IMR-90 (cell line): ENCODE results near the gene PKD1. TPM values are rescaled to one million over a fixed set of nuclear protein-coding genes. Genes with fewer than 3 reads are reported as not detected.

Experiments used
- ATAC-seq: fragments of 200-7000 bp; cut with Tn5 transposase; 2 replicates; pipeline ENCODE4 v1.9.1; 2020; ENCODE audit warnings: low read depth, mild to moderate bottlenecking, moderate library complexity
- BruUV-seq: library from RNA; stranded (reverse); fragments of 400-500 nt; replicated peaks from 2 replicates; lab custom pipeline; 2021; lab: Mats Ljungman, UMichigan
- CTCF ChIA-PET: fragments of 300-600 bp; formaldehyde crosslinking; extraction: SDS; loops from one replicate; lab custom pipeline; 2021; ENCODE audit warnings: antibody characterized with exemption; lab: Yijun Ruan, JAX
- POLR2A ChIA-PET: fragments of 300-600 bp; sonication (Branson Sonifier 250); formaldehyde crosslinking; loops from one replicate; lab custom pipeline; 2022; ENCODE audit warnings: antibody characterized with exemption; ENCODE audit not compliant: unreplicated experiment; lab: Charles Lee
- DNase-seq: peaks from one replicate; pipeline ENCODE4 v3.0.0; 2013
- H2AFZ ChIP-seq: replicated peaks from 2 replicates; pipeline ENCODE3; 2013; ENCODE audit warnings: low read length, mild to moderate bottlenecking; ENCODE audit not compliant: poor library complexity
- H2AK5ac ChIP-seq: 2 replicates; pipeline ENCODE4 v1.6.1; 2013; ENCODE audit warnings: low read depth, low read length, inconsistent platforms
- H2AK9ac ChIP-seq: replicated peaks from 2 replicates; pipeline ENCODE3; 2013; ENCODE audit warnings: mild to moderate bottlenecking, low read depth, low read length, moderate library complexity; ENCODE audit not compliant: poor library complexity
- H2BK120ac ChIP-seq: 2 replicates; pipeline ENCODE4 v1.6.1; 2013; ENCODE audit warnings: low read depth, low read length, inconsistent platforms
- H2BK15ac ChIP-seq: 3 replicates; pipeline ENCODE4 v1.6.1; 2013; ENCODE audit warnings: low read depth, low read length, inconsistent platforms
- H2BK20ac ChIP-seq: 2 replicates; pipeline ENCODE4 v1.6.1; 2013; ENCODE audit warnings: low read depth, mild to moderate bottlenecking, inconsistent platforms, low read length, moderate library complexity
- H2BK5ac ChIP-seq: 2 replicates; pipeline ENCODE4 v1.6.1; 2013; ENCODE audit warnings: mild to moderate bottlenecking, low read depth, low read length, inconsistent platforms; ENCODE audit not compliant: poor library complexity, severe bottlenecking
- H3K14ac ChIP-seq: replicated peaks from 2 replicates; pipeline ENCODE4 v1.6.1; 2013; ENCODE audit warnings: low read depth, low read length, inconsistent platforms
- H3K18ac ChIP-seq: 2 replicates; pipeline ENCODE4 v1.6.1; 2013; ENCODE audit warnings: low read depth, low read length, control low read depth
- H3K23ac ChIP-seq: 2 replicates; pipeline ENCODE4 v1.6.1; 2013; ENCODE audit warnings: low read depth, low read length, inconsistent platforms
- H3K27ac ChIP-seq: 2 replicates; pipeline ENCODE4 v1.5.1; 2013; ENCODE audit warnings: mild to moderate bottlenecking, control low read depth, low read length; ENCODE audit not compliant: insufficient read depth
- H3K27me3 ChIP-seq: 2 replicates; pipeline ENCODE4 v1.6.1; 2013; ENCODE audit warnings: low read length; ENCODE audit not compliant: control insufficient read depth, insufficient read depth
- H3K36me3 ChIP-seq: 2 replicates; pipeline ENCODE4 v1.6.1; 2013; ENCODE audit warnings: low read length, mixed read lengths; ENCODE audit not compliant: control insufficient read depth, insufficient read depth
- H3K4ac ChIP-seq: 2 replicates; pipeline ENCODE4 v1.6.1; 2013; ENCODE audit warnings: low read depth, low read length, inconsistent platforms
- H3K4me1 ChIP-seq: 2 replicates; pipeline ENCODE4 v1.6.1; 2013; ENCODE audit warnings: low read length, mixed read lengths; ENCODE audit not compliant: control insufficient read depth, insufficient read depth
- H3K4me2 ChIP-seq: 2 replicates; pipeline ENCODE4 v1.6.1; 2013; ENCODE audit warnings: low read depth, mild to moderate bottlenecking, control low read depth, low read length, moderate library complexity
- H3K4me3 ChIP-seq: 2 replicates; pipeline ENCODE4 v1.5.1; 2013; ENCODE audit warnings: low read depth, mild to moderate bottlenecking, control low read depth, low read length, moderate library complexity; ENCODE audit not compliant: insufficient read depth
- H3K56ac ChIP-seq: 2 replicates; pipeline ENCODE4 v1.6.1; 2013; ENCODE audit warnings: low read length, inconsistent platforms; ENCODE audit not compliant: insufficient read depth; ENCODE audit errors: extremely low read depth
- H3K79me1 ChIP-seq, 2 experiments: 2 replicates each; pipeline ENCODE4 v1.6.1; 2013; ENCODE audit warnings: low read length in 2 of 2, inconsistent platforms in 1 of 2, low read depth in 1 of 2
- H3K9ac ChIP-seq: 2 replicates; pipeline ENCODE4 v1.6.1; 2013; ENCODE audit warnings: low read depth, low read length, control low read depth
- H3K9me1 ChIP-seq: 2 replicates; pipeline ENCODE4 v1.6.1; 2013; ENCODE audit warnings: low read length, inconsistent platforms; ENCODE audit not compliant: insufficient read depth
- H3K9me3 ChIP-seq: 2 replicates; pipeline ENCODE4 v1.6.1; 2013; ENCODE audit warnings: low read length; ENCODE audit not compliant: control insufficient read depth, insufficient read depth
- H4K20me1 ChIP-seq: 2 replicates; pipeline ENCODE4 v1.6.1; 2013; ENCODE audit warnings: low read length, inconsistent platforms; ENCODE audit not compliant: insufficient read depth
- H4K5ac ChIP-seq: 2 replicates; pipeline ENCODE4 v1.6.1; 2013; ENCODE audit warnings: mild to moderate bottlenecking, low read depth, low read length, control low read depth
- H4K8ac ChIP-seq, 2 experiments: 2 replicates each; pipeline ENCODE4 v1.6.1; 2013; ENCODE audit warnings: low read depth in 2 of 2, low read length in 2 of 2, control low read depth in 1 of 2, inconsistent platforms in 1 of 2
- H4K91ac ChIP-seq: 2 replicates; pipeline ENCODE4 v1.6.1; 2013; ENCODE audit warnings: low read depth, low read length, inconsistent platforms; ENCODE audit not compliant: insufficient read depth
- BHLHE40 ChIP-seq: fragments of 150-350 bp; IDR thresholded peaks from 2 replicates; pipeline ENCODE4 v1.6.1; 2016; ENCODE audit warnings: mild to moderate bottlenecking, low read depth, low read length
- CEBPB ChIP-seq: IDR thresholded peaks from 2 replicates; pipeline ENCODE4 v1.6.1; 2012; ENCODE audit warnings: low read depth, low read length, improper control_type of control experiment
- CHD1 ChIP-seq: IDR thresholded peaks from 2 replicates; pipeline ENCODE4 v1.6.1; 2012; ENCODE audit warnings: low read depth, low read length, improper control_type of control experiment
- CTCF ChIP-seq: conservative IDR thresholded peaks from 2 replicates; pipeline ENCODE4 v1.5.1; 2012; ENCODE audit warnings: mild to moderate bottlenecking, low read depth, low read length, improper control_type of control experiment
- FOS ChIP-seq: fragments of 150-350 bp; IDR thresholded peaks from 2 replicates; pipeline ENCODE4 v1.6.1; 2016; ENCODE audit warnings: low read depth, low read length
- MAFK ChIP-seq: IDR thresholded peaks from 2 replicates; pipeline ENCODE4 v1.6.1; 2012; ENCODE audit warnings: low read depth, low read length, improper control_type of control experiment
- MXI1 ChIP-seq: IDR thresholded peaks from 2 replicates; pipeline ENCODE4 v1.6.1; 2012; ENCODE audit warnings: low read depth, mild to moderate bottlenecking, low read length, moderate library complexity, borderline replicate concordance
- NFE2L2 ChIP-seq: fragments of 150-350 bp; IDR thresholded peaks from 2 replicates; pipeline ENCODE4 v1.6.1; 2016; ENCODE audit warnings: low read depth, mild to moderate bottlenecking, low read length
- POLR2A ChIP-seq: IDR thresholded peaks from 2 replicates; pipeline ENCODE4 v1.6.1; 2012; ENCODE audit warnings: mild to moderate bottlenecking, low read depth, low read length
- RCOR1 ChIP-seq: IDR thresholded peaks from 2 replicates; pipeline ENCODE4 v1.6.1; 2012; ENCODE audit warnings: mild to moderate bottlenecking, low read length, improper control_type of control experiment; ENCODE audit not compliant: insufficient replicate concordance
- SMC3 ChIP-seq: fragments of 150-350 bp; IDR thresholded peaks from 2 replicates; pipeline ENCODE4 v1.6.1; 2016; ENCODE audit warnings: low read depth, mild to moderate bottlenecking, antibody characterized with exemption, low read length, moderate library complexity
- USF2 ChIP-seq: fragments of 150-350 bp; IDR thresholded peaks from 2 replicates; pipeline ENCODE4 v1.6.1; 2017; ENCODE audit warnings: mild to moderate bottlenecking, antibody characterized with exemption, low read length, low read depth
- WGBS, 2 experiments: methylation state at CpG; one replicate each; pipeline versions ENCODE4 v1.1.5 to v1.1.7; 2013; ENCODE audit warnings: missing lambda C conversion rate in 2 of 2; ENCODE audit not compliant: insufficient read length in 1 of 2; ENCODE audit errors: extremely low coverage in 2 of 2; 5-methylcytosine and 5-hydroxymethylcytosine counted together
- dilution Hi-C: fragments of 300-500 bp; cut with HindIII; formaldehyde crosslinking; loops from one replicate; pipeline ENCODE4 v1.14.3; 2018; ENCODE audit warnings: low sequenced_read_pairs; ENCODE audit not compliant: unreplicated experiment
- in situ Hi-C: fragments of 300-500 bp; cut with MboI; formaldehyde crosslinking; loops from 3 replicates; pipeline ENCODE4 v1.14.3; 2019; ENCODE audit warnings: low sequenced_read_pairs, inconsistent platforms, mixed read lengths
- intact Hi-C: fragments of 100-400 bp; cut with micrococcal nuclease; formaldehyde crosslinking; loops from 2 replicates; pipeline ENCODE4 v1.10.0; 2022
- polyA plus RNA-seq, 3 experiments: library from polyadenylated mRNA; depleted of rRNA; stranded (reverse); fragments of >200 nt; gene quantifications; 2 replicates each; pipeline ENCODE4 v1.2.3, GENCODE V29; 2012; ENCODE audit warnings: low replicate concordance in 1 of 3
- total RNA-seq: library from RNA; depleted of rRNA; stranded (reverse); fragments of >200 nt; gene quantifications from 2 replicates; pipeline ENCODE4 v1.2.3, GENCODE V29; 2012

The PKD1 gene
- total and polyA plus RNA-seq, 2 of the 4 experiments (the other 2 are of a cell fraction) = 7.9 to 97.3 TPM

DNA sequence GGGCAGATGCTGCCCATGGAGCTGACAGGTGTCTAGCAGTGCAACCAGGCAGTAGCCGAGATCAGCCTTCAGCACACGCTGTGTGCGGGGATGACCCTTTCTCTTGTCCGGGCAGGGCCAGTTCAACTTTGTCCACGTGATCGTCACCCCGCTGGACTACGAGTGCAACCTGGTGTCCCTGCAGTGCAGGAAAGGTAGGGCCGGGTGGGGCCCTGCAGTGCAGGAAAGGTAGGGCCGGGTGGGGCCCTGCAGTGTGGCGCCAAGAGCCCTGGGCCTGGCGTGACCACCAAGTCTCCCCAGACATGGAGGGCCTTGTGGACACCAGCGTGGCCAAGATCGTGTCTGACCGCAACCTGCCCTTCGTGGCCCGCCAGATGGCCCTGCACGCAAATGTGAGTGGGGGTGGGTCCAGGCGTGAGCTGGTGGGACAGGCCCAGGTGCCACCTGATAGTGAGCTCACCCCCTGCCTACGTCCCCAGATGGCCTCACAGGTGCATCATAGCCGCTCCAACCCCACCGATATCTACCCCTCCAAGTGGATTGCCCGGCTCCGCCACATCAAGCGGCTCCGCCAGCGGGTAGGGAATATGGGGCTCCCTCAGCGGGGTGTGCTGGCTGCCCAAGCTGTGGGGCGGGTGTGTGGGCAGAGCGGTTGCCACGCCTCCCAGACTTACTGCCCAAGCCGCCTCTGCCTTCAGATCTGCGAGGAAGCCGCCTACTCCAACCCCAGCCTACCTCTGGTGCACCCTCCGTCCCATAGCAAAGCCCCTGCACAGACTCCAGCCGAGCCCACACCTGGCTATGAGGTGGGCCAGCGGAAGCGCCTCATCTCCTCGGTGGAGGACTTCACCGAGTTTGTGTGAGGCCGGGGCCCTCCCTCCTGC lies 47.7 kb downstream of the PKD1 start (continued):
- TF ChIP-seq MXI1 = no peak

DNA sequence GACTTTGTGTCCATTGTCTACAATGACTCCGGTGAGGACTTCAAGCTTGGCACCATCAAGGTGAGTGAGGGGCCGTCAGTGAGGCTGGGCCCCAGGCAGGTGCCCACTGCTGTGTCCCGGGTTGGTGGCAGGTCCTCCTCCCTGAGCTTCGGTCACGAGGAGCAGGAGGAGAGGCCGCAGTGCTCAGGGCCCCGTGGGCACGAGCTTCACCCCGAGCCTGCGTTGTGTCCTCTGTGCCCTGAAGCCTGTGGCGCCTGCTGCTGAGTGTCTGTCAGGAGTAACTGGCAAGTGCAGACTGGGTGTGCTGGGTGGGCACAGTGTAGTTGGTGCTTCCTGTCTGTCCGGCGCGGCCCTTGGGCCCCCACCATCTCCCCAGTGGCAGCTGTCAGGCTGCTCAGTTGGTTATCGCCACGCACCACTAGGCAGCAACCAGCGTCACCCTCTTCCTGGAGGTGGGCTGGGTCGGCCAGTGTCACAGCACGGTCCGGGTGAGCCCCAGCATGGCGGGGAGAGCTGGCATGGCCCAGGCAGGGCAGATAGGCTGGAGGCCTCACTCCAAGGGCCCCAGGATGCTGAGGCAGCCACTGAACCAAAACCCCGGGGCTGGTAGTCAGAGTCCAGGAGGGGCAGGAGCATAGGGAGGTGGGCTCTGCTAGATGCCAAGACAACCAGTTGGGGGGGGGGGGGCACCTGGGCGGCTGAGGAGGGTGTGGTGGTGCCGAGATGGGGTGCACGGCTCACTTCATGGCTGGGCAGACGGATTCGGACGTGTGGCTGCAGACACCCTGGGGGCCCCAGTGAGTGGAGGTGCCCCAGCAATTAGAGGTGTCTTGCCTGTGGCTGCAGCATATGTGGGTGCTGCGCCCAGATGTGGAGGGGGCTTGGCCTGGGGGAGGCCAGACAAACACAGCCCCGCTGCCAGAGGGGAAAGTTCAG lies 48.6 kb downstream of the PKD1 start:
- no peak overlapping the region for H2BK5ac ChIP-seq
- dilution Hi-C loops (no loop called here), in situ Hi-C loops (no loop called here), intact Hi-C loops (no loop called here)
- H3K4me2 ChIP-seq = no peak overlapping the region
- no peak overlapping the region for H3K4ac ChIP-seq
- no peak overlapping the region for H3K23ac ChIP-seq
- peak overlapping the region; percentile 71 for H2AK9ac ChIP-seq
- ATAC-seq = no peak
- peaks cover 0 to 3% of the 10 kb centered on the region in 2 experiments; a peak in 1 of 4 replicates for H3K79me1 ChIP-seq
- H3K9me1 ChIP-seq = no peaks in the 10 kb centered on the region
- no peak overlapping the region for H2BK20ac ChIP-seq
- no peak for DNase-seq
- peaks cover 2% of the 10 kb centered on the region; the same call in 1 of the 2 replicates for H3K4me1 ChIP-seq
- CTCF ChIA-PET = no interaction called here
- POLR2A ChIA-PET = no interaction called here
- H3K18ac ChIP-seq = no peak overlapping the region
- H3K9ac ChIP-seq = no peak overlapping the region
- no peak overlapping the region for H2BK15ac ChIP-seq
- H3K14ac ChIP-seq = no peak overlapping the region
- H3K4me3 ChIP-seq = no peak overlapping the region
- H4K20me1 ChIP-seq = peaks cover 25% of the 10 kb centered on the region
- H4K91ac ChIP-seq = no peak overlapping the region
- no peak overlapping the region for H3K27ac ChIP-seq
- H4K8ac ChIP-seq = no peak overlapping the region
- H3K56ac ChIP-seq = no peak overlapping the region
- H3K9me3 ChIP-seq = no peaks in the 10 kb centered on the region
- H4K5ac ChIP-seq = no peak overlapping the region
- no peaks in the 10 kb centered on the region for H3K27me3 ChIP-seq
- WGBS, 2 experiments = 94% methylated on average over 17 of the region's 30 CpGs; no CpG with 5 or more reads in 1 of the 2 experiments
- BruUV-seq = no TSS peak
- no peak overlapping the region for H2BK120ac ChIP-seq
- H2AFZ ChIP-seq = peak overlapping the region; percentile 21
- no peak overlapping the region for H2AK5ac ChIP-seq
- peaks cover 89% of the 10 kb centered on the region for H3K36me3 ChIP-seq
- TF ChIP-seq SMC3 (no peak), BHLHE40 (no peak), CTCF (no peak), RCOR1 (no peak), USF2 (no peak), FOS (no peak), CEBPB (no peak), POLR2A (no peak), MAFK (no peak), CHD1 (no peak), NFE2L2 (no peak), MXI1 (no peak)
